Parathyroid adenoma (tissue), 2 donors: ENCODE measurements around the gene DLGAP4.

Source experiments
- H2AFZ ChIP-seq: fragments of 300-600 bp; sonication (generic); one replicate; pipeline ENCODE4 v1.7.0; 2017; ENCODE audit warnings: antibody characterized with exemption, mild to moderate bottlenecking
- H3K27ac ChIP-seq: fragments of 300-600 bp; sonication (generic); one replicate; pipeline ENCODE4 v1.7.0; 2017
- H3K27me3 ChIP-seq: fragments of 300-600 bp; sonication (generic); one replicate; pipeline ENCODE4 v1.7.0; 2017; ENCODE audit warnings: low read length; ENCODE audit not compliant: control insufficient read depth, insufficient read depth
- H3K36me3 ChIP-seq: fragments of 300-600 bp; sonication (generic); one replicate; pipeline ENCODE4 v1.7.0; 2017; ENCODE audit warnings: low read length; ENCODE audit not compliant: control insufficient read depth, insufficient read depth
- H3K4me1 ChIP-seq: fragments of 300-600 bp; sonication (generic); one replicate; pipeline ENCODE4 v1.7.0; 2017; ENCODE audit warnings: control low read depth
- H3K4me2 ChIP-seq: fragments of 300-600 bp; sonication (generic); one replicate; pipeline ENCODE4 v1.7.0; 2017; ENCODE audit warnings: low read length
- H3K4me3 ChIP-seq: fragments of 300-600 bp; sonication (generic); one replicate; pipeline ENCODE4 v1.7.0; 2017; ENCODE audit warnings: low read depth, low read length
- H3K79me2 ChIP-seq: fragments of 300-600 bp; sonication (generic); one replicate; pipeline ENCODE4 v1.7.0; 2017; ENCODE audit warnings: control low read depth
- H3K9ac ChIP-seq: fragments of 300-600 bp; sonication (generic); one replicate; pipeline ENCODE4 v1.7.0; 2017; ENCODE audit warnings: mild to moderate bottlenecking
- H3K9me3 ChIP-seq: fragments of 300-600 bp; sonication (generic); one replicate; pipeline ENCODE4 v1.7.0; 2017; ENCODE audit warnings: low read length; ENCODE audit not compliant: control insufficient read depth
- TF ChIP-seq, protein P1 (sequence below): fragments of 300-600 bp; sonication (generic); IDR thresholded peaks from one replicate; pipeline ENCODE4 v1.7.0; 2017; ENCODE audit warnings: antibody characterized with exemption, mild to moderate bottlenecking
- donor health status: primary hyperparathyroidism.

Gene DLGAP4

DNA sequence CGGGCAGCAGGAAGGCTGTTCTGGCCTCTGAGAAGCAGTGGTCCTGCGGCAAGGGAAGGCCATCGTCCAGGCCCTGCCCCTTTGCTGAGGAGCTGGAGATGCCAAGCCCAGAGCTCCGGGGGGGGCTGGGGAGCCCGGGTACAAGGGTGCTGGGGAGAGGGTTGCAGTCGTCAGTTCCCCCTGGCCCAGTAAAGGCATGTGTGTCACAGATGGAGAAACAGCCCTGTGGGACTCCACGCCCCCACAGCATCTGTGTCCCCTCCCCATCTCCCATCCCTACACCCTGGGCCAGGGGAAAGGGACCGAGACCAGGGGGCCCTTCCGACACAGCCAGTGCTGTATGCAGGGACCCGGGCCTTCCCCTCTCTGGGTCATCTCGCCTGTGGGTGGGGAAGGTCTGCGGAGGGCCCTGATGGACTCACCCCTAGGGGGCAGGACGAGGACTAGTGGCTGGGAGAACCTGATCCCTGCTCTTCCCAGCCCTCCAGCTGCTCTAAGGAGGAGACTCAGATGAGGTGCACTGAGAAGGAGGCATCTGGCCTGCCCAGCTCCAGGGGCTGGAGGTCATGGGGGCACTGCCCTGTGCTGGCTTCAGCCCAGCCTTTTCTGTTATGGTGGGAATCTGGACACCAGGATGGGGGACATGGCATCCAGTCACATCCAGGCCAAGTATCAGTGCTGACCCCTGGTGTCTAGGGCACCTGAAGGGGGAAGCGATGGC is 235.8 kb downstream of the DLGAP4 start:
- Histone ChIP-seq H3K36me3 (no peaks in the 10 kb centered on the region), H3K9ac (peak overlapping the region; percentile 93), H3K4me3 (peak overlapping the region; percentile 50), H3K4me2 (peak overlapping the region; percentile 77), H3K27ac (peak overlapping the region; percentile 63), H3K9me3 (no peaks in the 10 kb centered on the region), H3K27me3 (no peaks in the 10 kb centered on the region), H3K79me2 (peaks cover 2% of the 10 kb centered on the region), H3K4me1 (peaks cover 14% of the 10 kb centered on the region), H2AFZ (peak overlapping the region; percentile 97)
- TF ChIP-seq, protein P1, sequence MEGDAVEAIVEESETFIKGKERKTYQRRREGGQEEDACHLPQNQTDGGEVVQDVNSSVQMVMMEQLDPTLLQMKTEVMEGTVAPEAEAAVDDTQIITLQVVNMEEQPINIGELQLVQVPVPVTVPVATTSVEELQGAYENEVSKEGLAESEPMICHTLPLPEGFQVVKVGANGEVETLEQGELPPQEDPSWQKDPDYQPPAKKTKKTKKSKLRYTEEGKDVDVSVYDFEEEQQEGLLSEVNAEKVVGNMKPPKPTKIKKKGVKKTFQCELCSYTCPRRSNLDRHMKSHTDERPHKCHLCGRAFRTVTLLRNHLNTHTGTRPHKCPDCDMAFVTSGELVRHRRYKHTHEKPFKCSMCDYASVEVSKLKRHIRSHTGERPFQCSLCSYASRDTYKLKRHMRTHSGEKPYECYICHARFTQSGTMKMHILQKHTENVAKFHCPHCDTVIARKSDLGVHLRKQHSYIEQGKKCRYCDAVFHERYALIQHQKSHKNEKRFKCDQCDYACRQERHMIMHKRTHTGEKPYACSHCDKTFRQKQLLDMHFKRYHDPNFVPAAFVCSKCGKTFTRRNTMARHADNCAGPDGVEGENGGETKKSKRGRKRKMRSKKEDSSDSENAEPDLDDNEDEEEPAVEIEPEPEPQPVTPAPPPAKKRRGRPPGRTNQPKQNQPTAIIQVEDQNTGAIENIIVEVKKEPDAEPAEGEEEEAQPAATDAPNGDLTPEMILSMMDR, result peak; percentile 41

DNA sequence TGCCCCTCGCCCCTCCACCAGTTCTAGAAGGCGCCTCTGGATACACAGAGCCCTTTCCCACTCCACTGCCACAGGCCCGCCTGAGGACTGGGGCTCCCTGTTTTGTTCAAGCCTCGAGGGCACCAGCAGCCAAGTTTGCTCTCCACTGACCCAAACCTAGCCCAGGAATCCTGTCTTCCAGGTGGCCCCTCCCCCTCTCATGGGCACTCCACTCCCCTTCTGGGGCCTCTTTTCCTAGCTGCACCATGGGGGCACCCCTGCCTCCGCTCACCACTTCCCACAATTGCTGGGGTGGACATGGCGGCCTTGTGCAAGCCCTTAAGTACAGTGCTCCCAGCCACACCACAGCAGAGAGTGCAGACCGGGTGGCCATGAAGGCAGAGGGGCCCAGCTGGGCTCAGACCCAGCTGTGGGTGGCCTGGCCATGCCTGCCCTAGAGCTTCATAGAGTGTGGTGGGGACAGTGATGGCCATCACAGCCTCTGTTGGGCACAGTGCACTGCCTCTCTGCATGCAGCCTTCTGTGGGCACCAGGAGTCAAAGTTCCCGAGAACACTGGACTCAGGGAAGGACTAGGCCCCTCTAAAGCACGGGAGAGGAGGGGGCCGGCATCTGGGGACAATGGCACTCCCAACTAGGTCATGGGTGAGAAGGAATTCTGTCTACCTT is 236.5 kb downstream of the DLGAP4 start:
- no peaks in the 10 kb centered on the region for H3K27me3 ChIP-seq
- H2AFZ ChIP-seq, result no peak overlapping the region
- H3K79me2 ChIP-seq, result peaks cover 2% of the 10 kb centered on the region
- H3K4me2 ChIP-seq, result no peak overlapping the region
- H3K4me1 ChIP-seq, result peaks cover 14% of the 10 kb centered on the region
- TF ChIP-seq, protein P1, result no peak
- H3K4me3 ChIP-seq, result no peak overlapping the region
- no peaks in the 10 kb centered on the region for H3K36me3 ChIP-seq
- peak overlapping the region; percentile 63 for H3K27ac ChIP-seq
- no peaks in the 10 kb centered on the region for H3K9me3 ChIP-seq
- no peak overlapping the region for H3K9ac ChIP-seq

DNA sequence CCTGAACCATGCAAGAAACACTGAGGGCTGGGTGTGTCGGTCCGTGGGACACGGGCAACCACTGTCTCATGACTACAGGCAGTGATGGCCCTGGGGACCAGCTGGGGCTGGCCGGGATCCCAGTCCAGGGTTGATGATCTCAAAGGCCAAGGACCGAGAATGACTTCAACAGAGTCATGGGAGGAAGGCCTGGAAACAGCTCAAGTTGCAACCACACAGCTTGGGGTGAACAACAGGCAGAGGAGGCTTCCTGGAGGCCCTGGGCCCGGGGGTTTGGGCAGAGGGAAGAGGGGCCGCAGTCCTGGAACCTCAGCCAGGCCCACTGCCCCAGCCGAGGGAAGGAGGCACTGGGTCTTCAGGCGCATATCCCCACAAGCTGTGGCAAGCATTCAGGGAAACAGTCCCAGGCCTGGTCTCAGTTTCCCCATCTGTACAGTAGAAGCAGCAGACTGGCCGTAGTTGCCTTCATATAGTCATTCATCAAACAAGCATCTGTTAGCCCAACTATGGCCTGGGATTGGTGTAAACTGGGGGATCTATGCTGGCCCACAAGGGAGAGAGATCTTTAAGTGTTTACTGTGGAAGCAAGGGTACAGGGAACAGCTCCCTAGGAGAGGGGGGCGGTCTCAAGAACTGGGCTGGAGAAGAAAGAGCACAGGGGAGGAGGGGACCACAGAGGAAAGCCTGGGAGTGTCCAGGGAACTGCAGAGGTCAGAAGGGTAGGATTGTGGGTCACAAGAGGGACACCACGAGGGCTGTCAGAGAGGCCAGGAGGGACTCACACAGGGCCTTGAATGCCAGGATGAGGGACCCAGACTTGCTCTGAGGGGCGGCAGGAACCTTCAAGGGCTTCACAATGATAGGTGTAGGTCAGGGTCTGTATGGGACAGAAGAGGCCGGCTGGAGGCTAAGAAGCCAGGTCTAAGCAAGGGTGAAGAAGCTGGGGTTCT is 237.3 kb downstream of the DLGAP4 start:
- H3K4me1 ChIP-seq, result peaks cover 14% of the 10 kb centered on the region
- TF ChIP-seq, protein P1, result no peak
- no peaks in the 10 kb centered on the region for H3K9me3 ChIP-seq
- H3K9ac ChIP-seq, result no peak overlapping the region
- H3K36me3 ChIP-seq, result no peaks in the 10 kb centered on the region
- no peak overlapping the region for H3K4me2 ChIP-seq
- no peak overlapping the region for H3K4me3 ChIP-seq
- no peaks in the 10 kb centered on the region for H3K27me3 ChIP-seq
- H3K79me2 ChIP-seq, result peaks cover 2% of the 10 kb centered on the region
- peak overlapping the region; percentile 21 for H3K27ac ChIP-seq
- no peak overlapping the region for H2AFZ ChIP-seq

DNA sequence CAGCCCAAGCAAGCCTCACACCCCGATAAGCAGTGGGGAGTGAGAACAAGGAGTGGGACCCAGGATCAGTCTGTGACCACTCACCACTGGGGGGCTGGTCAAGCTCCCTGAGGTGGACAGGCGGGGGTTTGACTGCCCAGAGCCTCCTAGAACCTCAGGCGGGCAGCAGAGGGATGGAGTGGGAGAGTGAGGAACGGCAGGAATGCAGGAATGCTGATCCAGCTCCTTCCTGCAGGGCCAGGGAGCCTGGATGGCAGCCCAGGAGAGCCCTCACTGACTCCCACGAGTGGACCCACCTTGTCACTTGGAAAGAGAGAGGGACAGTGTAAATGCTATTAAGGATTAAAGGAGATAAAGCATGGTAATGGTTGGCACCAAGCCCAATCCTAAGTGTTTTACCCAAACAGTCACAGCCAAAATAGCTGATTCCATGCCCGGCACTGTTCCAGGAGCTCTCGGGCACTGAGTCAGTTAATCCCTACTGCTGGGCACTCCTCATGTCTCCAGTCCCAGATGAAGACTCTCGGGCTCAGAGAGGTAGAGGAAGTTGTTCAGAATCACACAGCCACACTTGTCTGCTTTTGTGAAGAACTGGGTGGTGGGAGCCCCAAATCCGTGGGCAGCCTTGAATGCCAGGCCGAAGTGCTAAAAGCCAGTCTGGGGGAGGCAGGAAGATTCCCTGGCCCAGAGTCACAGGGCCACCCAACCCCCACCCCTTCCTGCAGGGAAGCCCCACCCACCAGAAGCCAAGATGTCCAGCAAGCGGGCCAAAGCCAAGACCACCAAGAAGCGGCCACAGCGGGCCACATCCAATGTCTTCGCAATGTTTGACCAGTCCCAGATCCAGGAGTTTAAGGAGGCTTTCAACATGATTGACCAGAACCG is 238.2 kb downstream of the DLGAP4 start:
- H3K9ac ChIP-seq, result no peak overlapping the region

More for the DNA sequence above, 238.2 kb downstream of the DLGAP4 start:
- Histone ChIP-seq H3K79me2 (peaks cover 2% of the 10 kb centered on the region), H3K36me3 (no peaks in the 10 kb centered on the region), H3K4me3 (no peak overlapping the region), H3K4me2 (no peak overlapping the region), H3K9me3 (no peaks in the 10 kb centered on the region), H3K4me1 (peaks cover 14% of the 10 kb centered on the region), H2AFZ (no peak overlapping the region), H3K27me3 (no peaks in the 10 kb centered on the region), H3K27ac (peak overlapping the region; percentile 21)
- TF ChIP-seq, protein P1, result no peak
